Placental pericyte (primary cell): ENCODE data around the gene SNRNP70. TPM values are rescaled to one million over a fixed set of nuclear protein-coding genes. Genes with fewer than 3 reads are reported as not detected.

Source experiments
- small RNA-seq: library from RNA; depleted of rRNA; stranded (forward); fragments of <200 nt; gene quantifications from one replicate; pipeline ENCODE3, GENCODE V24; 2012; ENCODE audit warnings: low replicate concordance
- total RNA-seq: library from RNA; depleted of rRNA; stranded (reverse); fragments of >200 nt; gene quantifications from 2 replicates; pipeline ENCODE4 v1.2.3, GENCODE V29; 2012

Gene SNRNP70
- total RNA-seq, 1 donor, result 186 TPM

Small RNA genes within 50 kb of the gene (small RNA-seq; reads per million reads assigned to genes)
- gene RN7SL708P, result not detected

Other genes with a start within 250 kb of the SNRNP70 start
- 2.3 and 27.8 TPM in 2 replicates for gene HSD17B14, start 249.0 kb upstream of the SNRNP70 start, total RNA-seq
- gene PLEKHA4, start 216.8 kb upstream of the SNRNP70 start, total RNA-seq, result 5.4 and 6.3 TPM in 2 replicates
- 66.1 and 221 TPM in 2 replicates for gene PPP1R15A, start 213.0 kb upstream of the SNRNP70 start, total RNA-seq
- under 0.01 and 0.22 TPM in 2 replicates for gene TULP2, start 186.7 kb upstream of the SNRNP70 start, total RNA-seq
- 129 and 755 TPM in 2 replicates for gene NUCB1, start 185.1 kb upstream of the SNRNP70 start, total RNA-seq
- gene DHDH, start 151.8 kb upstream of the SNRNP70 start, total RNA-seq, result 0.44 TPM in 1 of 2 replicates, not detected in the other
- 89.9 and 103 TPM in 2 replicates for gene BAX, start 130.6 kb upstream of the SNRNP70 start, total RNA-seq
- gene FTL, start 120.1 kb upstream of the SNRNP70 start, total RNA-seq, result 1,638 and 6,371 TPM in 2 replicates
- 29.8 and 59.4 TPM in 2 replicates for gene GYS1, start 92.1 kb upstream of the SNRNP70 start, total RNA-seq
- 164 and 281 TPM in 2 replicates for gene RUVBL2, start 91.6 kb upstream of the SNRNP70 start, total RNA-seq
- not detected in 2 replicates for gene LHB, start 68.4 kb upstream of the SNRNP70 start, total RNA-seq
- gene CGB3, start 61.1 kb upstream of the SNRNP70 start, total RNA-seq, result not detected in 2 replicates
- not detected in 2 replicates for gene CGB2, start 53.6 kb upstream of the SNRNP70 start, total RNA-seq
- gene CGB1, start 48.6 kb upstream of the SNRNP70 start, total RNA-seq, result not detected in 2 replicates
- gene CGB5, start 41.6 kb upstream of the SNRNP70 start, total RNA-seq, result not detected in 2 replicates
- gene CGB8, start 36.3 kb upstream of the SNRNP70 start, total RNA-seq, result not detected in 2 replicates
- 0.14 TPM in 1 of 2 replicates, not detected in the other for gene CGB7, start 27.7 kb upstream of the SNRNP70 start, total RNA-seq
- not detected in 2 replicates for gene NTF4, start 20.6 kb upstream of the SNRNP70 start, total RNA-seq
- not detected in 2 replicates for gene KCNA7, start 12.8 kb upstream of the SNRNP70 start, total RNA-seq
- 3.7 and 5.7 TPM in 2 replicates for gene LIN7B, start 28.9 kb downstream of the SNRNP70 start, total RNA-seq
- 0.66 and 1.3 TPM in 2 replicates for gene C19orf73, start 33.7 kb downstream of the SNRNP70 start, total RNA-seq
- 1.1 and 3.1 TPM in 2 replicates for gene PPFIA3, start 34.1 kb downstream of the SNRNP70 start, total RNA-seq
- gene HRC, start 69.9 kb downstream of the SNRNP70 start, total RNA-seq, result not detected in 2 replicates
- 8.8 and 15.9 TPM in 2 replicates for gene TRPM4, start 72.3 kb downstream of the SNRNP70 start, total RNA-seq
- under 0.01 and 0.44 TPM in 2 replicates for gene SLC6A16, start 239.7 kb downstream of the SNRNP70 start, total RNA-seq
- gene CD37, start 250.0 kb downstream of the SNRNP70 start, total RNA-seq, result not detected in 2 replicates